HG02870 (cell line): ENCODE measurements around the gene TRIM4.
"Not testable (repeated sequence)": the region's sequence is repeated elsewhere in the genome, so short reads cannot be mapped to it uniquely, and the experiment has no call there.

ENCODE experiments used
- ATAC-seq: cut with Tn5 transposase; IDR thresholded peaks from one replicate; pipeline ENCODE4 v1.9.1; 2021; ENCODE audit warnings: mild to moderate bottlenecking, moderate library complexity; ENCODE audit not compliant: unreplicated experiment

The TRIM4 gene

DNA sequence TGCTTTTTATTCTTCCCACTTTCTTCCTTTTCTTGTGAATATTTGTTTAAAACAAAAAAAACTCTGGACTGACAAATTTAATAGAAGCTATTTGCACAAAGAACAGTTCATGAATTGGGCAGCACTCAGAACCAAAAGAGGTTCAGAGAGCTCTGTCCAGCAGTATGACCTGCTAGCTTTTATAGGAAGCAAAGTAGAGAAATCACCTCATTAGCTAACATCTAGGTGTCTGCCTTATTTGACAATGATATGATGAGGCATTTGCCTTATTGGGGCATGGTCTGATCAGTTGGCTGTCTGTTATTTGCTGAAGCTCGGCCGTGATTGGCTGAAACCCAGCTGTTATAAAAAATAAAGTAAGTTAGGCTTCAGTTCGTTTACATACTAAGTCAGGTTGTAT is 819 bp upstream of the TRIM4 start:
- no peak for ATAC-seq

DNA sequence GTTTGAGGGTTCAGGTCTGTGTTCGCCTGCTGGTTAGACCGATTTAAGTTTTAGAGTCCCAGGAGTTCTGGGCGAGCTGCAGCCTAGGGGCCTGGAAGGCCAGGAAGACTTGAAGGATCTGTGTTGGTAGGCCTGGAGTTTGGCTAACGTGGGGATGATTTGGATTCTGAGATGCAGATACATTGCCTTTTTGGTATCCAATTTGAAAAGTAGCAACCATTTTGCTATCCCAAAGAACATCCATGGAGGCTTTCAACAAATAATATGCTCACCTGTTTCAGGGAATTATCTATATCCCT is 433 bp upstream of the TRIM4 start:
- no peak for ATAC-seq

DNA sequence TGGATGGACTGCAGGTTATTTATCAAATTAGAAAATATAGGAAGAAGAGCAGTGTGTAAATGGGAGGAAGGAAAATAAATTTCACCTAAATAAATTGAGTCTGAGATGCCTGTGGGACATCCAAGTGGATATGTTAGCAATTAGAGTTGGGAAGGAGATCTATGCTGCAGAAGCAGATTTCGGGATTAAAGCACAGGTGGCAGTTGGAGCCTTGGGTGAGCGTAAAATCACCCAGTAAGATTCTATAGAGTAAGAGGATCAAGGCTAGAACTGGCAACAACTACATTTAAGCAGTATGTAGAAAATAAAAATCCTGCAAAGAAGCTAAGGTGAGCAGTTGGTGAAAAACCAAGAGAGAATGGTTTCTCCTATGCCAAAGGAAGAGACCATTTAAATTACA is 8.4 kb downstream of the TRIM4 start:
- no peak for ATAC-seq

DNA sequence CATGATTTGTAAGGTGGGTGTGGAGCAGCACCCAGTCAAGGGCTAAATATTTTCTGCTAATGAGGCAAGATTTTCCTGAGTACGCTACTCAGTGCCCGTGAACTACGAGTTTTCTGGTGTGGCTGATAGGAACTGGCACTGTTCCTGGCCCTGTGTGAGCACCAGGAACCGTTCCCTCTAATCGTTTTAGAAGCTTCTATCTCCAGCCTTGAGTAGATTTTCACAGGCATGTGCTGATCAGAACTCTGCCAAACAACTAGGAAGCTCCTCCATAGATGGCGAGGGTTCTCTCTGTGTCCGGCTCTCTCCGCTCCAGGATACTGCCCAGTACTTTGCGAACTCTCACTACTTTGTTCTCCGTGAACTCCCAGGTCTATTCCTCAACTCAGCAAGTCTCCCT is 17.7 kb downstream of the TRIM4 start:
- ATAC-seq: no peak

DNA sequence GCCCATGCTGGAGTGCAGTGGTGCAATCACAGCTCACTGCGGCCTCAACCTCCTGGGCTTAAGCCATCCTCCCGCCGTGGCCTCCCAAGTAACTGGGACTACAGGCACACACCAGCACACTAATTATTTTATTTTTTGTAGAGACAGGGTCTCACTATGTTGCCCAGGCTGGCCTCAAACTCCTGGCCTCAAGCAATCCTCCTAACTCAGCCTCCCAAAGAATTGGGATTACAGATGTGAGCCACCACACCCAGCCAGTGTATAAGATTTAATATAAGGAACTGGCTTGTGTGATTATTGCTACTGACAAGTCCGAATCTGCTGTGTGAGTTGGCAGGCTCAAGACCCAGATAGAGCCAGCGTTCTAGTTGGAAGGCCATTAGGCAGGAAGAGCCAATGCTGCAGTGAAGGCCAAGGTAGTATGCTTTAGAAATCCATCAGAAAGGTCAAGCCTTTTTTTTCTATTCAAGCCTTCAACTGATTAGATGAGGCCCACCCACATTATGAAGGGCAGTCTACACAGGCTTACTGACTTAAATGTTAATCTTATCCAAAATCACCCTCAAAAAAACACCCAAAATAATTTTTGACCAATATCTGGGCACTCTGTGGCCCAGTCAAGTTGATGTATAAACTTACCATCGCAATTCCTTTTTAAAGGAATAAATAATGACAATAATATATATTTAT is 19.4 kb downstream of the TRIM4 start:
- ATAC-seq: no peak

DNA sequence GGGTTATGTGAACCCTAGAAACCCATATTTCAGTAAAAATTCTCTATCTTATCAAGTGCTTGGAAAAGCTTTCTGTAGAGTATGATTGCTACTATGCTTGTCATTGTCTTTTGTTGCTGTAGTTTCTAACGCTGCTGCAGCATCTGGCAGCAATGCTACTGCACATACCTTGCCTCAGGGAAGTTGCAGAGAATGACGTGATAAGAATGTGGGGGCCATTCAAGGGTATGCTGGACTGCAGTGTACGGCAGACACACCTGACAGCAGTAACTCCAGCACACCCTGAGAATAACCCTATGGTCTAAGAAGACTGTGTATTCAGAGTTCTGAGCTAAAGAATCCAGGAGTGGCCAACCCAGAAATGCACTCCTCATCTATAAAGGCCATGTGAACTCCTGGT is 20.5 kb downstream of the TRIM4 start:
- ATAC-seq: no peak

DNA sequence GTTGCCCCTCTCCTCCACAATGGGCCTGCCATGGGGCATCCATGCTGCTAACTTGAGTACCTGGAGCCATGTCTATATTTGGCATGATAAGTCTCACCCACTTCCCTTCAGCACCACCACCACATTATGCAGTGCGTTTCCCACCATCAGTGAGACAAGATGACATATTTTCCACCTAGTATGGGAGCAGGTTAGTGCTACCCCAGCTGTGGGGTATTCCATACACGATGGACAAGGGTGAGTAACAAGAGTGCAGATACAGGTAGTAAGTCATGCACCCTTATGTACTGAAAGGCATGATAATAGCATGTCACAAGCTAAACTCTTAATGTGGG is 21.3 kb downstream of the TRIM4 start:
- no peak for ATAC-seq

DNA sequence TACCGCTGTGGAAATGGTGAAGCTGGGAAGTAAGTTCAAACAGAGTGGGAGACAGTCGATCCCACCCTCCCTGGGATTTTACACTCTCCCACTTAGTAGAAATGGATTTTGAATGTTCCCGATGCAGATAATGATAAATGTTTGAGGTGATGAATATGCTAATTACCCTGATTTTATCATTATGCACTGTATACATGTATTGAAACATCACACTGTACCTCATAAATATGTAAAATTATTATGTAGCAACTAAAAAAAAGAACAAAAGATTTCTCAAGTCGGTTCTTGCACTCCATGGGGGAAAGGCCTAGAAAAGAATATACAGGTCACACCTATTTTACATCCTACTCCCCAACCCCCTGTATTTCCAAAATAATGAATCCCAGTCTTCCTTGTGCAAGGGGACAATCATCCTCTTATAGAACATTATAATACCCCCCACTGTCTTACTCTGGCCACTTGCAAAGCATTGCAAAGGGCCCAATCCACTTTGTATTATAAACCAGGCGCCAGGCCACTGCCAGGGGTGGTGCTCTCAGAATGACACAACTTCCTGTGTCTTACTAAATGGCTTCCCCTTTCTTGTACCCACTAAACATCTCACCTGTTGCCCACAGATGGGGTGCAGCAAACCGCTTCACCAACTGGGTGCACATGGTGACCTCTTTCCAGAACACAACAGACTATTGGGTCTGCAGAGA is 21.9 kb downstream of the TRIM4 start:
- no peak for ATAC-seq

DNA sequence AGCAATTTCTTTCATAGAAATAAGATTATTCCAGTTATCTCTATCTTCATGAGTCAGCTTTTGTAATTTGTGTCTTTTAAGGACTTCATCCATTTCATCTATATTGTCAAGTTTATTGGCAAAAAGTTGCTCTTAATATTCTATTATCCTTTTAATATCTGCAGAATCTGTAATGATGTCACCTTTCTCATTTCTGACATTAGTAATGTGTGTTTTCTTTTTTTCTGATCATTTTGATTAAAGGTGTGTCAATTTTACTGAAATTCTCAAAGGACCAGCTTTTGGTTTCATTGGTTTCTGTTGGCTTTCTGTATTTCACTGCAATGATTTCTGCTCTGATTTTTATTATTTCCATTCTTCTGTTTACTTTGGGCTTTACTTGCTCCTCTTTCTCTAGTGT is 24.6 kb downstream of the TRIM4 start:
- no peak for ATAC-seq

DNA sequence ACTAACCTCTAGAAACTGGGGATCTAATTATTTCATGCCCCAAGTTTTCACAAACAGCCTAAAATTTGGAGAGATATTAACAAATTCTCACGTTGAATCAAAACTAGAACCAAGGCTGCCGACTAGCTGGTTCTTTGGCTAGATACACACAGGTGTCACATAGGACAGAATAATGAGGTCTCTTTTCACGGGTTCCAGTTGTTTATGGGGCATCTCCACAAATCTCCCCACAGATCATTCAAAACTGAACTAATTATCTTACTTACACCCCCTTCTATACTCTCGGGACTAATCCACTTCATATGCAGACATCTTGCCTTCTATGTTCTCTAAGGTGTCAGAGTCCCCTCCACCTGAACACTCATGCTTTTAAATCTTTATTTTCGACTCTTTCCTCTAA is 26.1 kb downstream of the TRIM4 start:
- ATAC-seq: no peak

DNA sequence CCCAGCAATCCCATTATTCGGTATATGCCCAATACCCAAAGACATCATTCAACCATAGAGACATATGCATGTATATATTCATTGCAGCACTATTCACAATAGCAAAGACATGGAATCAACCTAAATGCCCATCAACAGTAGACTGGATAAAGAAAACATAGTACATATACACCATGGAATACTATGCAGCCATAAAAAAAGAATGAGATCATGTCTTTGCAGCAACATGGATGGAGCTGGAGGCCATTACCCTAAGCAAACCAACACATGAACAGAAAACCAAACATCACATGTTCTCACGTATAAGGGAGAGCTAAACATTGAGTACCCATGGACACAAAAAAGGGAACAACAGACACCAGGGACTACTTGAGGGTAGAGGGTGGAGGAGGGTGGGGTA is 29.0 kb downstream of the TRIM4 start:
- ATAC-seq: not testable (repeated sequence)

DNA sequence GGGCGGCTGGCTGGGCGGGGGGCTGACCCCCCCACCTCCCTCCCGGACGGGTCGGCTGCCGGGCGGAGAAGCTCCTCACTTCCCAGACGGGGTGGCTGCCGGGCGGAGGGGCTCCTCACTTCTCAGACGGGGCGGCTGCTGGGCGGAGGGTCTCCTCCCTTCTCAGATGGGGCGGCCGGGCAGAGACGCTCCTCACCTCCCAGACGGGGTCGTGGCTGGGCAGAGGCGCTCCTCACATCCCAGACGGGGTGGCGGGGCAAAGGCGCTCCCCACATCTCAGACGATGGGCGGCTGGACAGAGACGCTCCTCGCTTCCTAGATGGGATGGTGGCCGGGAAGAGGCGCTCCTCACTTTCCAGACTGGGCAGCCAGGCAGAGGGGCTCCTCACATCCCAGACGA is 31.0 kb downstream of the TRIM4 start:
- ATAC-seq: not testable (repeated sequence)

DNA sequence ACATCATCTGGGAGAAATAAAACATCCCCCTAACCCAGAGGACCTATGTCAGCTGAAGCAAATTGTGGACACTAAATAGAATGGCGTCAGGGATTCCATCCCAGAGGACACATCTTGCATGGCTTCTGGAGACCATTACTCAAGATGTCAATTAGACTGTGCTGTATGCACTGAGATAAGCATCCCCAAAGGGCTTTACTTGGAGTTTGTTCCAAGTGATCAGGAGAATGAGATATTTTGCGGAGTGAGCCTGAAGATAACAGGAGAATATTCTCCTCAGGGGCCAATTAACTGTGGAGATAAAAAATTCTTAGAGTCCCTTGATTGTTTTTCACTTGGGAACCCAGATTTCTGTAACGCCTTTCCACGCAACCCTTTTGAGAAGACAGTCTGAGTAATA is 38.0 kb downstream of the TRIM4 start:
- no peak for ATAC-seq

DNA sequence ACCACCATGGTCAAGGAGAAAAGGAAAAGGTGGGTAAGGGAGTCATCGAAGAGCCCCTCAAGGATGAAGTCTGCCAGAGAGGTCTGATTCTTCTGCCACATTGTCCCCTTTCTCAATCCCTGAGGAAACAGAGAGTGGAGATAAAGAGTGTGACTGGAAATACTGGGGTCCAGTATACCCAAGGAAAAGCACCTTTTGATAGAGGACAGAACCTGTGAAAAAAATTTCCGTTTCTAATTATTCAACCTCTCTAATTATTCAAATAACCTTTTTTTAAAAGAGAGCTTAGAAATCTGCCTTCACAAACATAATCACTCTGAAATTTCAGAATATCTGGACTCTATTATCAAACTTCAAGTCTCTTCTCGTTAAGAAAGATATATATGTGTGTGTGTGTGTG is 42.4 kb downstream of the TRIM4 start, which contains the start of gene OR2AE1:
Gene OR2AE1 (minus strand): TSS at position 101 of the 400 bp plus-strand sequence. CDS start 0 bp downstream, at position 101.
- ATAC-seq: no peak

DNA sequence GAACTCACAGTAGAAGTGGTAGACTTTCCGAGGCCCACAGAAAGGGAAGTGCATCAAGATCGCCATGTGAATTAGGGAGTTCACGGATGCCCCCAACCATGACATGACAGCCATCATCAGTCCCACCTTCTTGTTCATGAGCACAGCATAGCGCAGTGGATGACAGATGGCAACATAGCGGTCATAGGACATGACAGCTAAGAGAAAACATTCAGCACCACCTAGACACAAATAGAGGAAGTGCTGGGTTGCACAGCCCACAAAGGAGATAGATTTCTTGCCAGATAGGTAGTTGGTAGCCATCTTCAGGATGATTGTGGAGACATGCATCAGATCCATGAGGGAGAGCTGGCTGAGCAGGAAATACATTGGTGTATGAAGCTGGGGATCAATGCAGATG is 42.8 kb downstream of the TRIM4 start:
- no peak for ATAC-seq

DNA sequence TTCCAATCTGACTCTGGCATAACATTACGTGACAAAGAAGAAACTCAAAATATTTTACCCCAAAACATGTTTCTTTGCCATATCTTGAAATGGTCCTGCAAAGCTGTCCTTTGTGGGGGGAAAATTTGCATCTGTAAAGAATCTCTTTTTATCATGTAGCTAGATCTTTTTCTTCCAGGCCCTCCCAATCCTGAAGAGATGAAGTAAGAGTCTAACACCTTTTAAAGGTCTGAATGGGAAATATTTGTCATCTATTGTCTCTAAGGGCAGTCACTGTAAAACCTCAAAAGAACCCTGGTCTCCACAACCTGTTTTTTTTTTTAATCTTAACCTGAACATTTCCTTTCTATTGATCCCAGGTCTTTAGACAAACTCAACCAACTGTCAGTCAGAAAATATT is 51.1 kb downstream of the TRIM4 start:
- ATAC-seq: no peak

DNA sequence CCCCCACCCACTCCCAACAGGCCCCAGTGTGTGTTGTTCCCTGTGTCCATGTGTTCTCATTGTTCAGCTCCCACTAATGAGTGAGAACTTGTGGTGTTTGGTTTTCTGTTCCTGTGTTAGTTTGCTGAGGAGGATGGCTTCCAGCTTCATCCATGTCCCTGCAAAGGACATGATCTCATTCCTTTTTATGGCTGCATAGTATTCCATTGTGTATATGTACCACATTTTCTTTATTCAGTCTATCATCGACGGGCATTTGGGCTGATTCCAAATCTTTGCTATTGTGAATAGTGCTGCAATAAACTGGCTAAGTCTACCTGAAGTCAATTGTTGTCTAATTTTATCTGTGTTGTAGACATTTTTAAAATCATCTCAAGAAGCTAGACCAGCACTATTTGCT is 51.9 kb downstream of the TRIM4 start:
- not testable (repeated sequence) for ATAC-seq

DNA sequence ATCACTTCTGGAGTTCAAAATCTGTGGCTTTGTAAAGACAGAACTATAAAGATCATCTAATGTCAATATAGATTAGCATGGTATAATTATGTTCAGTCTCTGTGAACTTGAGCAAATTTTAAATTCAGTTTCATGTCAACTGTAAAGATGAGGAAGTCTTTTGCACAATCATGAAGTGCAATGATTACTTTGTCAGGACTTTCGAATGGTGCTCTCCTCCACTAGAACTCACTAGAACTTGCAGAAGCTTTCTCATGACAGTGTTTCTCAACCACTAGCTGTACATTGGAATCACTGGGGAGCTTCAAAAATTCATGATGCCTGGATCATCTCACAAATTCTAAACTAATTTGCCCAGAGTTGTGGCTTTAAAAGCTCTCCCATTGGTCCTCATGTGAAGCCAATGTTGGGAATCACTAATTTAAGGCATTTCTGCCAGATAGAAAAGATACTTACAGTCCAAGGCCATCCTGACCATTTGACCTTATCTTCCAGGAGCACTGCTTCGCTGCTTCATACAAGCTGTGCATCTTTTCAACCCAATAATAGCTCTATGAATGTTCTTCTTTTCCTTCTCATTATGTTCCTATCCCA is 55.4 kb downstream of the TRIM4 start:
- ATAC-seq: no peak

DNA sequence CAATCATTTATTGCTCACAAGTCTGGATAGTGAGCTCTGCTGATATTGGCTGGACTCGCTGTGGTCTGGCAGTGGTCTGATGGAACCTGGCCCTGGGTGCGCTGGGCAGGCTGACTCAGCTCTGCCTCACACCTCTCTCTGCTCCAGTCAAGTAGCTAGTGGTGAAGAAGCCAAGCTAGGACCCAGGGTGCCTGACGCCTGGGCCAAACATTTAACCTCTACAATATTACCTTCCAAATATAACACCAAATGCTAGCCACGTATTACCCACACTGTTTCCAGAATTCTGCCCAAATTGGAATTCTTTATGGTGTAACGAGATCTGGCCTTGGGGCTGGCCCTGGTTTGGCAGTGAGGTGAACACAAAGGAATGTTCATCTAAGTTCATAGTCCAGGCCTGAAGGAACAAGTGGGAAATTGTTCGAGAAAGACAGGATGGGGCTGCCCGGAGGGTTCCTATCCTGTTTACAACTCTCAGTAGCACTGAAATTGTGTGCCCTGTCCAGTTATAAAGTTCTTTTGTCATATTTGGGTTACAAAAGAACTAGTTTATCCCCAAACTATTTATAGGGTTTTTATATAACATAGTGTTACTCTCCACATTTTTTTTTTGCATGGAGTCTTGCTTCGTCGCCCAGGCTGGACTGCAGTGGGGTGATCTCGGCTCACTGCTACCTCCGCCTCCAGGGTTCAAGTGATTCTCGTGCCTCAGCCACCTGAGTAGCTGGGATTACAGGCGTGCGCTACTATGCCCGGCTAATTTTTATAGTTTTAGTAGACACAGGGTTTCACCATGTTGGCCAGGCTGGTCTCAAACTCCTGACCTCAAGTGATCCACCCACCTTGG is 58.8 kb downstream of the TRIM4 start:
- ATAC-seq: no peak

DNA sequence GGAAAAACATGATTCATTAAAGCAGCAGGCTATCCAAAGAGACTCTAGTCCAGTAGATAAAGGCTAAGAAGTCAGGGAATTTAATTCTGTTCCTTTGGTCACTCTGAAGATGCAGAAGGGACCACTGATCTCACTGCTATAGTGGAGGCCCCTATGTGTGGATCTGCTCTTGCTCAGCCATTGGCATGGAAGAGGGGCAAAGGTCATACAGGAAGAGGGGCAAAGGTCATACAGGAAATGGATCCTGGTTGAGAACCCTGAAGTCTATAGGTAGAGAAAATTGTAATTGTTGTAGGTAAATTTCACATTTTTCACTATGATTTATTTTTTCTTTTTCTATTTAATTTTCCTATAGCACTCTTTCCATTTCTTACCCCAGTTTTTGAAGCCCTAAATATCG is 64.1 kb downstream of the TRIM4 start:
- no peak for ATAC-seq

DNA sequence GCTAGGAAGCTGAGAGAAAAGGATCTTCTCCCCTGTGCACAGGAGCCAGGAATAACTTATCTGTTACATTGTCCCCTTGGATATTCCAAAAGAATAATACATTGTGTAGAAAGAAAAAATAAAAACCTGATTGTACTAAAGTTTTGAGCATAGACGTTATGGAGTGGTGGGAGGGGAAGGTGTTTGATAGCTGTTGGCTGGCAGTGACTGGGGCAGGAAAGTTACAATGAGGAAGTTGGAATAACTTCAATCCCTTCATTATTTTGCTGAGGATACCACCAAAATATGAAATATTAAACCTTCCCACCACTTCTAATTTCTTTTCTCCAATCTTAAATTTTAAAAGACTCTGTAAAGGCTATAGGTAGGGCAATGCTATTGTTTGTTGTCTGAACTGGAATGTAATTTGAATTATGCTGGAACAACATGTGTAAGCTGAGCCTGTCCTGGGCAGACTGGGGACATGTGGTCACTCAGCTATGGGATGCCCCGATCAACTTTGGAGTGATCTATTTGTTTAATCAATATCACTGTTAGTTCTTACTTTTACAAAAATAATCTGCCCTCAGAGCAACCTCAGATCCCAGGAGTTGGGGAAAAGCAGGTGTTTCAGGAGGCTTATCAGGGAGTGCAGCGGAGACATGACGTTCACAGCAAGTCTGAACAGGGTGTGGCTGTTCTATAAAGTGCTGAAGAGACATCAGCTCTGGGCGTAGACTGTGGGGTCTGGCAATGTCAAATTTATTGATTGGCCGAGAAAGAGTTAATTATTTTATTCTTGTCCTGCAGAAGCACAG is 70.7 kb downstream of the TRIM4 start:
- ATAC-seq: no peak
